Loucy (cell line): ENCODE measurements around the gene INPP4B.

Source experiments
- H2AFZ ChIP-seq: fragments of 200-600 bp; sonication (generic); 2 replicates; pipeline ENCODE4 v1.6.0; 2016; ENCODE audit warnings: antibody characterized with exemption, mild to moderate bottlenecking, low read length, moderate library complexity
- H3F3A ChIP-seq: fragments of 200-600 bp; 2 replicates; pipeline ENCODE4 v1.6.0; 2016; ENCODE audit warnings: antibody characterized with exemption, low read depth, mild to moderate bottlenecking
- H3K27me3 ChIP-seq: fragments of 200-600 bp; sonication (generic); 2 replicates; pipeline ENCODE4 v1.6.1; 2014; ENCODE audit warnings: low read length, mild to moderate bottlenecking; ENCODE audit not compliant: insufficient read depth, poor library complexity, severe bottlenecking
- H3K36me3 ChIP-seq: fragments of 200-600 bp; sonication (generic); 2 replicates; pipeline ENCODE4 v1.6.1; 2016; ENCODE audit warnings: low read length; ENCODE audit not compliant: insufficient read depth
- H3K4me1 ChIP-seq: fragments of 200-600 bp; sonication (generic); 2 replicates; pipeline ENCODE4 v1.5.1; 2014; ENCODE audit warnings: low read length, mild to moderate bottlenecking; ENCODE audit not compliant: insufficient read depth, poor library complexity, severe bottlenecking
- H3K4me2 ChIP-seq: fragments of 200-600 bp; sonication (generic); 2 replicates; pipeline ENCODE4 v1.6.0; 2014; ENCODE audit warnings: antibody characterized with exemption, low read length, low read depth, mild to moderate bottlenecking; ENCODE audit not compliant: poor library complexity, severe bottlenecking
- H3K4me3 ChIP-seq: fragments of 200-600 bp; sonication (generic); 2 replicates; pipeline ENCODE4 v1.5.1; 2014; ENCODE audit warnings: low read length, mild to moderate bottlenecking, mixed read lengths; ENCODE audit not compliant: poor library complexity, severe bottlenecking
- H3K79me2 ChIP-seq: fragments of 200-600 bp; sonication (generic); 2 replicates; pipeline ENCODE4 v1.6.1; 2014; ENCODE audit warnings: low read length; ENCODE audit not compliant: insufficient read depth
- H3K9ac ChIP-seq: fragments of 200-600 bp; sonication (generic); 2 replicates; pipeline ENCODE4 v1.6.0; 2014; ENCODE audit warnings: mild to moderate bottlenecking, low read depth, low read length, moderate library complexity; ENCODE audit not compliant: poor library complexity, severe bottlenecking
- H3K9me2 ChIP-seq: fragments of 200-600 bp; sonication (generic); replicated peaks from 2 replicates; pipeline ENCODE4 v1.6.1; 2016; ENCODE audit warnings: low read depth, low read length, mixed read lengths
- H3K9me3 ChIP-seq: fragments of 200-600 bp; sonication (generic); 2 replicates; pipeline ENCODE4 v1.6.1; 2014; ENCODE audit warnings: mild to moderate bottlenecking, antibody characterized with exemption, low read length, low read depth; ENCODE audit not compliant: insufficient read depth
- H4K20me1 ChIP-seq: fragments of 200-600 bp; sonication (generic); 2 replicates; pipeline ENCODE4 v1.6.0; 2014; ENCODE audit warnings: antibody characterized with exemption, low read length, mild to moderate bottlenecking; ENCODE audit not compliant: insufficient read depth, poor library complexity, severe bottlenecking
- EZH2phosphoT487 ChIP-seq: fragments of 200-600 bp; IDR thresholded peaks from 2 replicates; pipeline ENCODE4 v1.6.1; 2018; ENCODE audit warnings: antibody characterized with exemption, mild to moderate bottlenecking, moderate library complexity, borderline replicate concordance
- TF ChIP-seq, protein P1 (sequence below): fragments of 200-600 bp; sonication (generic); conservative IDR thresholded peaks from 2 replicates; pipeline ENCODE4 v1.5.1; 2014; ENCODE audit warnings: mild to moderate bottlenecking, antibody characterized with exemption, low read length

Gene INPP4B

DNA sequence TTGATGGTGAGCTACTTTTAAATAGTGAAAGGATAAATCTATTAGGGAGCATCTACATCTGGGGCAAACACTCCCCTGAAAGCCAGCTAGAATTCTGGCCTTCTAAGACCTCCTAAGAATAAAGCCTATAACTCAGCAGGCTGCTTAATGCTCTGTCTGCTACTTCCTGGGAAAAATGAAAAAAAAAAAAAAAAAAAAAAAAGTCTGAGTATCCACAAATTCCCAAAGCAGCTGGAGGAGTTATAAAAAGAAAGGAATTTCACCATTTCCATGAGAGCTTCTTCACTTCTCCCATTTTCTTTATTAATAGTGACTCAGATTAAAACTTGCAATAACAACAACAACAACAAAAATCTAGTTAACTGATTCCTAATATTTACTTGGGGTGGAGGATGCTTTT lies 511.2 kb downstream of the INPP4B start:
- H2AFZ ChIP-seq, result no peak overlapping the region
- no peaks in the 10 kb centered on the region for H4K20me1 ChIP-seq
- H3K36me3 ChIP-seq, result peaks cover 8% of the 10 kb centered on the region; the same call in 1 of the 2 replicates
- H3K9me2 ChIP-seq, result no peaks in the 10 kb centered on the region
- 0 out of 2 replicates have a peak, but pooled peaks cover 5% of the 10 kb centered on the region for H3F3A ChIP-seq
- no peak overlapping the region for H3K9ac ChIP-seq
- no peak for TF ChIP-seq EZH2phosphoT487
- TF ChIP-seq, protein P1, sequence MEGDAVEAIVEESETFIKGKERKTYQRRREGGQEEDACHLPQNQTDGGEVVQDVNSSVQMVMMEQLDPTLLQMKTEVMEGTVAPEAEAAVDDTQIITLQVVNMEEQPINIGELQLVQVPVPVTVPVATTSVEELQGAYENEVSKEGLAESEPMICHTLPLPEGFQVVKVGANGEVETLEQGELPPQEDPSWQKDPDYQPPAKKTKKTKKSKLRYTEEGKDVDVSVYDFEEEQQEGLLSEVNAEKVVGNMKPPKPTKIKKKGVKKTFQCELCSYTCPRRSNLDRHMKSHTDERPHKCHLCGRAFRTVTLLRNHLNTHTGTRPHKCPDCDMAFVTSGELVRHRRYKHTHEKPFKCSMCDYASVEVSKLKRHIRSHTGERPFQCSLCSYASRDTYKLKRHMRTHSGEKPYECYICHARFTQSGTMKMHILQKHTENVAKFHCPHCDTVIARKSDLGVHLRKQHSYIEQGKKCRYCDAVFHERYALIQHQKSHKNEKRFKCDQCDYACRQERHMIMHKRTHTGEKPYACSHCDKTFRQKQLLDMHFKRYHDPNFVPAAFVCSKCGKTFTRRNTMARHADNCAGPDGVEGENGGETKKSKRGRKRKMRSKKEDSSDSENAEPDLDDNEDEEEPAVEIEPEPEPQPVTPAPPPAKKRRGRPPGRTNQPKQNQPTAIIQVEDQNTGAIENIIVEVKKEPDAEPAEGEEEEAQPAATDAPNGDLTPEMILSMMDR, result no peak
- no peak overlapping the region for H3K4me2 ChIP-seq
- peaks cover 8% of the 10 kb centered on the region for H3K4me1 ChIP-seq
- H3K27me3 ChIP-seq, result no peaks in the 10 kb centered on the region
- H3K9me3 ChIP-seq, result peaks cover 5% of the 10 kb centered on the region; the same call in 1 of the 2 replicates
- no peak overlapping the region for H3K4me3 ChIP-seq
- H3K79me2 ChIP-seq, result peaks cover 54% of the 10 kb centered on the region

DNA sequence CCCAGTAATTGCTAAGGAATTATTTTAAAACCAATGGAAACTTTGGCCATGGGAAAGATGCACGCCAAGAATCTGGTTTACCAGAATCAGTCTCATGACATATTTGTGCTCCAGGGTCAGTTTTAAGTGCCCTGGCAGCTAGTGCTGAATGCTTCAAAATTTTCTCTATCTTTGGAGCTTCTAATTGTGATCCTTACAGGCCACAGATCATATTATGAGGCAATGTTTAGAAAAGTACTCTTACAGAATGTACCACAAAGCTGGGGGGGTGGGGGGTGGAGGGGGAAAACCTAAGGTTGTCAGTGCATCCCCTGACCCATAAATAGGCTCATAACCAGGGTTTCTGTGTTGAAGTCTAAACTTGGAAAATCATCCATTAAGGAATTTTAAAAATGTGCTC lies 514.5 kb downstream of the INPP4B start:
- Histone ChIP-seq H3K4me3 (no peak overlapping the region), H4K20me1 (no peaks in the 10 kb centered on the region), H2AFZ (no peak overlapping the region), H3K4me2 (no peak overlapping the region), H3K27me3 (no peaks in the 10 kb centered on the region), H3K79me2 (peaks cover 74% of the 10 kb centered on the region), H3F3A (0 out of 2 replicates have a peak, but pooled peaks cover 5% of the 10 kb centered on the region), H3K36me3 (peaks cover 6% of the 10 kb centered on the region; the same call in 1 of the 2 replicates), H3K9me3 (peaks cover 5% of the 10 kb centered on the region; the same call in 1 of the 2 replicates), H3K4me1 (peaks cover 10% of the 10 kb centered on the region), H3K9me2 (no peaks in the 10 kb centered on the region), H3K9ac (no peak overlapping the region)
- TF ChIP-seq, protein P1, result no peak
- TF ChIP-seq EZH2phosphoT487, result no peak

DNA sequence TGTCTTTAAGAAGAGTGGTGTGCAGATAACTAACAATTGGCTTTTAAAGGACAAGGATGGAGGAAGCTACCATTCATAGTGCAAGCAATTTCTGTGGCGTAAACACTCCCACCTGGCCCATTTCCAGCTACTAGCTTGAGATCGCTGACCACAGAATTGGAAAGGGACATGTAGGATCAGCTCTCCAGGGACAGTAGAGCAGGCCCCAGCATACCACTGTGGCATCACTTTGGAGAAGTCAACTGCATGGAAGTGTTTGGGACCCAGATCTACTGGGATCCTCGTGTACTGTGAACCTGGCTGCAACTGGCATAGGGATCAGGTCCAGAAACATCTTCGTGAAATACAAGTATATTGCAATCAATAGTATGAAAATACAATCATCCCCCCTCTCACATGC lies 515.0 kb downstream of the INPP4B start:
- Histone ChIP-seq H3K79me2 (peaks cover 73% of the 10 kb centered on the region), H3K4me1 (peaks cover 15% of the 10 kb centered on the region), H3K9me2 (no peaks in the 10 kb centered on the region), H3K9ac (no peak overlapping the region), H3K9me3 (peaks cover 4% of the 10 kb centered on the region; the same call in 1 of the 2 replicates), H4K20me1 (no peaks in the 10 kb centered on the region), H3K4me2 (no peak overlapping the region), H3K27me3 (no peaks in the 10 kb centered on the region), H3K36me3 (peaks cover 1% of the 10 kb centered on the region; the same call in 1 of the 2 replicates), H2AFZ (no peak overlapping the region), H3K4me3 (no peak overlapping the region), H3F3A (0 out of 2 replicates have a peak, but pooled peaks cover 5% of the 10 kb centered on the region)
- TF ChIP-seq, protein P1, result no peak
- no peak for TF ChIP-seq EZH2phosphoT487
